Mesendoderm (in vitro differentiated cells): Measurements from ENCODE around the gene CMTM8. TPM values are rescaled to one million over a fixed set of nuclear protein-coding genes. Genes with fewer than 3 reads are reported as not detected.
A peak's percentile ranks its signal among the peaks of the same experiment; 100 is the strongest.

ENCODE experiments used
- DNase-seq: peaks from one replicate; pipeline ENCODE4 v3.0.0; 2013
- H2AK5ac ChIP-seq: 2 replicates; pipeline ENCODE4 v1.6.1; 2013; ENCODE audit warnings: low read length, inconsistent platforms
- H2BK120ac ChIP-seq: 2 replicates; pipeline ENCODE4 v1.6.1; 2013; ENCODE audit warnings: low read depth, mild to moderate bottlenecking, low read length, moderate library complexity, mixed read lengths
- H2BK15ac ChIP-seq: replicated peaks from 2 replicates; pipeline ENCODE4 v1.6.1; 2013; ENCODE audit warnings: low read depth, mild to moderate bottlenecking, moderate library complexity
- H2BK5ac ChIP-seq: 2 replicates; pipeline ENCODE4 v1.6.1; 2013; ENCODE audit warnings: low read length, inconsistent platforms
- H3K18ac ChIP-seq: 2 replicates; pipeline ENCODE4 v1.6.1; 2013; ENCODE audit warnings: mild to moderate bottlenecking, low read length, mixed read lengths
- H3K23ac ChIP-seq: one replicate; pipeline ENCODE4 v1.6.1; 2013; ENCODE audit warnings: low read length
- H3K27ac ChIP-seq: 2 replicates; pipeline ENCODE4 v1.5.1; 2013; ENCODE audit warnings: low read depth, mild to moderate bottlenecking, inconsistent platforms, low read length, moderate library complexity
- H3K27me3 ChIP-seq: 2 replicates; pipeline ENCODE4 v1.6.1; 2013; ENCODE audit warnings: low read length, control low read depth, mild to moderate bottlenecking, inconsistent platforms; ENCODE audit not compliant: insufficient read depth, poor library complexity
- H3K36me3 ChIP-seq: 2 replicates; pipeline ENCODE4 v1.6.1; 2013; ENCODE audit warnings: low read length, inconsistent platforms; ENCODE audit not compliant: control insufficient read depth, insufficient read depth
- H3K4ac ChIP-seq: one replicate; pipeline ENCODE4 v1.6.1; 2013; ENCODE audit warnings: low read depth, mild to moderate bottlenecking, low read length, moderate library complexity
- H3K4me1 ChIP-seq: 2 replicates; pipeline ENCODE4 v1.6.1; 2013; ENCODE audit warnings: low read depth, low read length, inconsistent platforms; ENCODE audit not compliant: control insufficient read depth
- H3K4me2 ChIP-seq: 2 replicates; pipeline ENCODE4 v1.6.1; 2013; ENCODE audit warnings: low read length
- H3K4me3 ChIP-seq: 2 replicates; pipeline ENCODE4 v1.5.1; 2013; ENCODE audit warnings: mild to moderate bottlenecking, low read length
- H3K56ac ChIP-seq: one replicate; pipeline ENCODE4 v1.6.1; 2013; ENCODE audit warnings: low read length
- H3K79me1 ChIP-seq: 2 replicates; pipeline ENCODE4 v1.6.1; 2013; ENCODE audit warnings: low read length, inconsistent platforms
- H3K79me2 ChIP-seq: 2 replicates; pipeline ENCODE4 v1.6.1; 2013; ENCODE audit warnings: mild to moderate bottlenecking, low read length; ENCODE audit not compliant: control insufficient read depth, insufficient read depth
- H3K9ac ChIP-seq: 2 replicates; pipeline ENCODE4 v1.6.1; 2013; ENCODE audit warnings: low read length, inconsistent platforms
- H4K5ac ChIP-seq: one replicate; pipeline ENCODE4 v1.6.1; 2013; ENCODE audit warnings: low read length
- H4K8ac ChIP-seq: one replicate; pipeline ENCODE4 v1.6.1; 2013; ENCODE audit warnings: low read depth, mild to moderate bottlenecking, control low read depth, low read length, moderate library complexity
- WGBS: extraction: QIAGEN DNeasy Blood & Tissue Kit; methylation state at CpG from one replicate; pipeline ENCODE4 v1.1.7; 2013; ENCODE audit warnings: low lambda C conversion rate, missing lambda C conversion rate; ENCODE audit not compliant: insufficient coverage; ENCODE audit errors: extremely low coverage; 5-methylcytosine and 5-hydroxymethylcytosine counted together
- small RNA-seq: library from polyadenylated mRNA; stranded (forward); fragments of <200 nt; extraction: miRNeasy Mini kit (QIAGEN cat#:217004); gene quantifications from one replicate; pipeline ENCODE3, GENCODE V24; 2013; ENCODE audit not compliant: insufficient read depth

Gene CMTM8

GRCh38 chr3:32413845-32414521, 175.5 kb downstream of the CMTM8 start:
- H3K27me3 ChIP-seq, result no peaks in the 10 kb centered on the region
- peaks cover 7% of the 10 kb centered on the region for H3K4me1 ChIP-seq
- peaks cover 12% of the 10 kb centered on the region for H3K79me2 ChIP-seq
- no peak overlapping the region for H2BK5ac ChIP-seq
- H3K23ac ChIP-seq, result peak overlapping the region; percentile 17
- H3K36me3 ChIP-seq, result no peaks in the 10 kb centered on the region
- no peak for DNase-seq
- peak overlapping the region; percentile 33 for H3K18ac ChIP-seq
- no peak overlapping the region for H4K8ac ChIP-seq
- H2BK120ac ChIP-seq, result no peak overlapping the region
- no peak overlapping the region for H3K4me3 ChIP-seq
- peaks cover 7% of the 10 kb centered on the region for H3K79me1 ChIP-seq
- no peak overlapping the region for H2BK15ac ChIP-seq
- H3K56ac ChIP-seq, result peak overlapping the region; percentile 7
- no peak overlapping the region for H4K5ac ChIP-seq
- H2AK5ac ChIP-seq, result no peak overlapping the region
- no peak overlapping the region for H3K27ac ChIP-seq
- H3K4ac ChIP-seq, result no peak overlapping the region
- H3K4me2 ChIP-seq, result no peak overlapping the region
- no peak overlapping the region for H3K9ac ChIP-seq
- no CpG with 5 or more reads among the region's 10 CpGs for WGBS

GRCh38 chr3:32414522-32415202, 176.2 kb downstream of the CMTM8 start:
- H3K36me3 ChIP-seq, result no peaks in the 10 kb centered on the region
- H3K9ac ChIP-seq, result no peak overlapping the region
- no peak overlapping the region for H2BK120ac ChIP-seq
- no peak overlapping the region for H2AK5ac ChIP-seq
- H4K5ac ChIP-seq, result no peak overlapping the region
- H3K27me3 ChIP-seq, result no peaks in the 10 kb centered on the region
- peaks cover 8% of the 10 kb centered on the region for H3K4me1 ChIP-seq
- no peak overlapping the region for H3K18ac ChIP-seq
- peaks cover 7% of the 10 kb centered on the region for H3K79me1 ChIP-seq
- WGBS, result no CpG with 5 or more reads among the region's 6 CpGs
- H3K4me2 ChIP-seq, result no peak overlapping the region
- H3K27ac ChIP-seq, result no peak overlapping the region
- no peak overlapping the region for H3K23ac ChIP-seq
- no peak overlapping the region for H2BK5ac ChIP-seq
- H4K8ac ChIP-seq, result no peak overlapping the region
- H3K56ac ChIP-seq, result no peak overlapping the region
- no peak overlapping the region for H2BK15ac ChIP-seq
- peaks cover 12% of the 10 kb centered on the region for H3K79me2 ChIP-seq
- no peak for DNase-seq
- H3K4me3 ChIP-seq, result no peak overlapping the region
- no peak overlapping the region for H3K4ac ChIP-seq

- peak overlapping the region; percentile 64 for H3K27ac ChIP-seq
- peak overlapping the region; percentile 38 for H3K9ac ChIP-seq
- WGBS, result no CpG with 5 or more reads among the region's 2 CpGs
Observed at GRCh38 chr3:32419742-32420125, 181.3 kb downstream of the CMTM8 start.

More at GRCh38 chr3:32419742-32420125, 181.3 kb downstream of the CMTM8 start:
- no peak overlapping the region for H2BK120ac ChIP-seq
- H3K79me1 ChIP-seq, result peaks cover 19% of the 10 kb centered on the region
- H3K4ac ChIP-seq, result no peak overlapping the region
- peak overlapping the region; percentile 11 for H2BK5ac ChIP-seq
- H4K5ac ChIP-seq, result no peak overlapping the region
- H4K8ac ChIP-seq, result no peak overlapping the region
- peaks cover 6% of the 10 kb centered on the region for H3K4me1 ChIP-seq
- no peak overlapping the region for H3K23ac ChIP-seq
- H3K36me3 ChIP-seq, result no peaks in the 10 kb centered on the region
- no peaks in the 10 kb centered on the region for H3K27me3 ChIP-seq
- no peak overlapping the region for H2BK15ac ChIP-seq
- H3K56ac ChIP-seq, result peak overlapping the region; percentile 81
- H2AK5ac ChIP-seq, result no peak overlapping the region
- peaks cover 29% of the 10 kb centered on the region for H3K79me2 ChIP-seq
- H3K4me2 ChIP-seq, result no peak overlapping the region
- no peak overlapping the region for H3K4me3 ChIP-seq
- no peak overlapping the region for H3K18ac ChIP-seq
- no peak for DNase-seq

Small RNA genes within 50 kb of the gene (small RNA-seq; reads per million reads assigned to genes)
- not detected for gene AC097639.2
